ENCODE measurements around the gene MRC2. TPM values are rescaled to one million over a fixed set of nuclear protein-coding genes. Genes with fewer than 3 reads are reported as not detected.

MRC2 gene
- total and polyA plus RNA-seq, 3 donors from 2014 or later, result 32.9 to 60.9 (median 40.3) TPM

DNA sequence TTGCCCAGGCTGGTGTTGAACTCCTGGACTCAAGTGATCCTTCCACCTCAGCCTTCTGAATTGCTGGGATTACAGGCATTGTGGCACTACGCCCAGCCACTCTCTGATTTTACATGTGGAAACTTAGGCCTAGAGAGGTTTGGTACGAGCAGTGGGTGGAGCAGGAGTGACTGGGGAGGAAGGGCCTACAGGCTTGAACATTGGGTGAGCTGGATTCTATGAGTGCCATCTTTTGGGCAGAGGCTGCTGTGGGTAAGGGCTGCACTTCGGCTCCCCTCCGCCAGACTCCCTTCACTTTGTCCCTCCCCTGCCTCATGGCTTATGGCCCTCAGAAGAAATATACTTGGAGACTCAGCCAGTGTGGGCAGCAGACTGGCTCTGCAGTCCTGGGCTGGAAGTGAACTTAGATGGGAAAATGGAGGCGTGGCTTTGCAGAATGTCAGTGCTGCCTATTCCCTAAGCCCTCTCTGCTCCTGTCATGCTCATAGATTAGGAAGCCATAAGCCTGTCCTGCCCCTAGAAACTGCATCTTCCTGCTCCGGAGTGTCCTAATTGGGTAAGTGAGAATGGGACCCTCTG, 9.5 kb upstream of the MRC2 start:
- Histone ChIP-seq H3K27ac (no peak overlapping the region), H3K4me1 (peaks cover 11% of the 10 kb centered on the region), H3K9me3 (no peaks in the 10 kb centered on the region), H3K36me3 (ENCODE audit: low read depth, missing control alignments) (no peaks in the 10 kb centered on the region), H3K4me3 (no peak overlapping the region), H3K27me3 (no peaks in the 10 kb centered on the region)
- intact Hi-C loops (cut with DNase I; ENCODE audit: low total_unique reads), result no loop called here
- TF ChIP-seq, protein P1, sequence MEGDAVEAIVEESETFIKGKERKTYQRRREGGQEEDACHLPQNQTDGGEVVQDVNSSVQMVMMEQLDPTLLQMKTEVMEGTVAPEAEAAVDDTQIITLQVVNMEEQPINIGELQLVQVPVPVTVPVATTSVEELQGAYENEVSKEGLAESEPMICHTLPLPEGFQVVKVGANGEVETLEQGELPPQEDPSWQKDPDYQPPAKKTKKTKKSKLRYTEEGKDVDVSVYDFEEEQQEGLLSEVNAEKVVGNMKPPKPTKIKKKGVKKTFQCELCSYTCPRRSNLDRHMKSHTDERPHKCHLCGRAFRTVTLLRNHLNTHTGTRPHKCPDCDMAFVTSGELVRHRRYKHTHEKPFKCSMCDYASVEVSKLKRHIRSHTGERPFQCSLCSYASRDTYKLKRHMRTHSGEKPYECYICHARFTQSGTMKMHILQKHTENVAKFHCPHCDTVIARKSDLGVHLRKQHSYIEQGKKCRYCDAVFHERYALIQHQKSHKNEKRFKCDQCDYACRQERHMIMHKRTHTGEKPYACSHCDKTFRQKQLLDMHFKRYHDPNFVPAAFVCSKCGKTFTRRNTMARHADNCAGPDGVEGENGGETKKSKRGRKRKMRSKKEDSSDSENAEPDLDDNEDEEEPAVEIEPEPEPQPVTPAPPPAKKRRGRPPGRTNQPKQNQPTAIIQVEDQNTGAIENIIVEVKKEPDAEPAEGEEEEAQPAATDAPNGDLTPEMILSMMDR (IDR thresholded peaks at IDR 0.05), result no peak
- no peak for TF ChIP-seq POLR2A (IDR thresholded peaks at IDR 0.05)
- DNase-seq, result no peak
- WGBS, 2 donors, result 68 to 82% methylated on average over 6 of the region's 6 CpGs

DNA sequence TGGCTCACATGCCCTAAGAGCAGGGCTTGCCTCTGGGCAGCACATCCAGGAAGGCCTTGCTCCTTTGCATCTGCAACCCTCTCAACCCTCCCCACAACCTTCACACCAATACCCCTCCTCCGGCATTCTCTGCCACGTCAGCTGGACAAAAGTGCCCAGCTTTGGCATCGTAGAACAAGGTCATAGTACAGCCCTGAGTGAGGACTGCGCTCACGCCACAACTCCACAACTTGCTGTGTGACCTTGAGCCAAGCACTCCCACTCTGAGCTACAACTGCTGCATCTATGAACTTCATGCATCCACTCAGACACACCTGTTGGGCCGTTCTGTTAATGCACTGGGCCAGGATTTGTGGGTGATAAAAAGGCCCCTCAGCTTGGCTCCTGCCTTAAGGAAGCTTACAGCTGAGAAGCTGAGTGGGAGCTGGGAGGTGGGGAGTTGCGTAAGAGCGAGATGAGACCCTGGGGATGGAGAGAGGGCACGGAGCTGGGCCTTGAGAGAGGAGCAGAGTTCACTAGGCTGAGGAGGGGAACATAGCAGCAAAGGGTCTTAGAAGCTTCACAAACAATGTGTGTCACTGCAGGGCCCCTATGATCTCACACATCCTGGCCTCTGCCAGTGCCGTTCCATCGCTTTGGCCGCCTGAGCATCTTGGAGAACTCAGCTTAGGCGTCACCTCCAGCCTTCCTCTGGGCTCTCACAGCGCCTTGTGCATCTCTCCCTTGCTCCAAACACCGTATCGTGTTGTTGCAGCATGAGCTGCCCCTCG, 8.6 kb upstream of the MRC2 start:
- H3K9me3 ChIP-seq, result no peaks in the 10 kb centered on the region
- 55 to 73% methylated on average over 17 of the region's 17 CpGs for WGBS, 2 donors
- intact Hi-C loops (cut with DNase I; ENCODE audit: low total_unique reads), result no loop called here
- H3K27ac ChIP-seq, result no peak overlapping the region
- H3K4me1 ChIP-seq, result peaks cover 11% of the 10 kb centered on the region
- DNase-seq, result no peak
- H3K27me3 ChIP-seq, result no peaks in the 10 kb centered on the region
- no peak overlapping the region for H3K4me3 ChIP-seq
- H3K36me3 ChIP-seq (ENCODE audit: low read depth, missing control alignments), result no peaks in the 10 kb centered on the region
- no peak for TF ChIP-seq POLR2A (IDR thresholded peaks at IDR 0.05)
- TF ChIP-seq, protein P1 (IDR thresholded peaks at IDR 0.05), result no peak

DNA sequence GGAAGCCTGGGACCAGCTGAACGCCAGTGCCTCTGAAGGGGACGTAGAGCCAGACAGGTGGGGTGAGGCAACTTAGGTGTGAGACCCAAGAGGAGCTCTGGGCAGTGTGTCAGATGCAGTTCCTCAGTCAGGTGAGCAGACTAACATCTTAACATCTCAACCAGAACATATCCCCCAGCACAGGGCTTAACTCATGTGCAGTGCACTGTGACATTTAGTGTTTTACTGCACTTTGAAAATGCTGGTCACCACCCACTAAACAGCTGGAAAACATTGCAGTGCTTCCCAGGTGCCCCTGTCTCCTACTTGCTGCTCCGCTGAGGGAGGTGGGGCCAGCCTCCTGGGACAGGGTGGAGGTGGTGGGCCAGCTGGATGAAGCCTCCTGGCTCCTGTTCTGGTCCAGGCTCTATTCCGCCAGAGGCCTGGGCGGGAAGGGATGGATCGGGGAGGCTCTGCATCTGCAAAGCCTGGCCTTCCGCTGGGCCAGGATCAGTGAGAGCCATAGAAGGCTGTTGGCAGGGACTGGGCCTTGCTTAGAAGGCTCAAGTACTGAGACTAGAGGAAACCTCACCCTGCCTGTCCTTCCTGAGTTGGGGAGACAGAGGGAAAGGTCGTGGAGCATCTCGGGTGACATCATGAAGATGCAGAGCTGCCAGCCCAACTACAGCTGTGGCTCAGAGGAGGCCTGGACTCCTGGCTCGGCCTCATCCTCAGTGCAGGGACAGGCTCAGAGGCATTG, 7.9 kb upstream of the MRC2 start:
- H3K36me3 ChIP-seq (ENCODE audit: low read depth, missing control alignments), result no peaks in the 10 kb centered on the region
- no peak for DNase-seq
- 85 to 95% methylated on average over 3 to 10 of the region's 10 CpGs for WGBS, 2 donors
- H3K27me3 ChIP-seq, result no peaks in the 10 kb centered on the region
- TF ChIP-seq, protein P1 (IDR thresholded peaks at IDR 0.05), result no peak
- TF ChIP-seq POLR2A (IDR thresholded peaks at IDR 0.05), result no peak
- peaks cover 11% of the 10 kb centered on the region for H3K4me1 ChIP-seq
- no peak overlapping the region for H3K27ac ChIP-seq
- no peak overlapping the region for H3K4me3 ChIP-seq
- H3K9me3 ChIP-seq, result no peaks in the 10 kb centered on the region
- intact Hi-C loops (cut with DNase I; ENCODE audit: low total_unique reads), result no loop called here

DNA sequence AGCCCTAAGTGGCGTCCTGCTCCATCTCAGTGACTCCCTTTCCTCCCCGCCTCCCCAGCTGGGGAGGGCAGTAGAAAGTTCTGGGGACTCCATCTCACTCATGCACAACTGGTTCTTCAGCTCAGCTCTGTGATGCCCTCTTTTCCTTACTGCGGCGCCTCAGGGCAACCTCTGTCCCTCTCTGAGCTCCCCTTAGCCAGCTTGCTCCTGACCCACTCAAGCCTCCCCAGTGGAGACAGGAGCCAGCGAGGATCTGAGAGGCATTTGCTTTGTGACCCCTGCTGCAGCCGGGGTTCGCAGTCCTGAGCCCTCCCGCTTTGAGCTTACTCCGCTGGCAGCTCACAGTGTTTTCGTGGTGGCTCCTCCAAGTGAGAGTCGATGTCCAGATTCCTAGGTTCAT, 6.2 kb upstream of the MRC2 start:
- Histone ChIP-seq H3K36me3 (ENCODE audit: low read depth, missing control alignments) (no peaks in the 10 kb centered on the region), H3K9me3 (no peaks in the 10 kb centered on the region), H3K27ac (no peak overlapping the region), H3K4me3 (no peak overlapping the region), H3K4me1 (peaks cover 11% of the 10 kb centered on the region), H3K27me3 (no peaks in the 10 kb centered on the region)
- intact Hi-C loops (cut with DNase I; ENCODE audit: low total_unique reads), result no loop called here
- TF ChIP-seq POLR2A (IDR thresholded peaks at IDR 0.05), result no peak
- TF ChIP-seq, protein P1 (IDR thresholded peaks at IDR 0.05), result no peak
- WGBS, 2 donors, result 94 to 97% methylated on average over 11 of the region's 11 CpGs
- DNase-seq, result no peak
